Kidney (tissue), 14 donors: Measurements from ENCODE around the gene RAPGEF1. TPM values are rescaled to one million over a fixed set of nuclear protein-coding genes. Genes with fewer than 3 reads are reported as not detected.

Experiments
- DNase-seq, 5 donors: peaks; one replicate each; pipeline ENCODE4 v3.0.0-alpha.2; 2013 to 2020
- FAIRE-seq: peaks from 2 replicates; lab custom pipeline; 2012; peaks lifted over from hg19 to GRCh38; lab: Jason Lieb, UNC
- H3K27ac ChIP-seq, 2 donors: one replicate each; pipeline ENCODE4 v1.7.0; 2013; ENCODE audit warnings: low read depth in 2 of 2, low read length in 2 of 2, inconsistent platforms in 1 of 2
- H3K27me3 ChIP-seq: one replicate; pipeline ENCODE4 v1.7.1; 2013; ENCODE audit warnings: low read length, inconsistent platforms; ENCODE audit not compliant: control insufficient read depth, insufficient read depth
- H3K36me3 ChIP-seq, 3 donors: one replicate each; pipeline versions ENCODE4 v1.7.0 to v1.7.1; 2013; ENCODE audit warnings: low read length in 3 of 3, control low read depth in 1 of 3, inconsistent platforms in 1 of 3; ENCODE audit not compliant: insufficient read depth in 3 of 3, control insufficient read depth in 2 of 3
- H3K4me1 ChIP-seq, 3 donors: one replicate each; pipeline versions ENCODE4 v1.7.0 to v1.7.1; 2013; ENCODE audit warnings: low read length in 3 of 3, inconsistent platforms in 1 of 3, low read depth in 1 of 3; ENCODE audit not compliant: control insufficient read depth in 2 of 3, insufficient read depth in 2 of 3
- H3K4me3 ChIP-seq, 3 donors: one replicate each; pipeline versions ENCODE4 v1.7.0 to v1.8.1; 2013; ENCODE audit warnings: low read length in 3 of 3, control low read depth in 1 of 3, inconsistent platforms in 1 of 3
- H3K9ac ChIP-seq, 3 donors: one replicate each; pipeline versions ENCODE4 v1.7.0 to v1.7.1; 2013; ENCODE audit warnings: low read length in 3 of 3, control low read depth in 1 of 3, inconsistent platforms in 1 of 3
- H3K9me3 ChIP-seq, 3 donors: one replicate each; pipeline versions ENCODE4 v1.7.0 to v1.7.1; 2013; ENCODE audit warnings: low read length in 3 of 3, control low read depth in 1 of 3, inconsistent platforms in 1 of 3; ENCODE audit not compliant: control insufficient read depth in 2 of 3, insufficient read depth in 1 of 3
- CTCF ChIP-seq: IDR thresholded peaks from 3 replicates; pipeline ENCODE4 v1.5.1; 2012; ENCODE audit warnings: mild to moderate bottlenecking, moderate library complexity, borderline replicate concordance; ENCODE audit not compliant: insufficient read depth; ENCODE audit errors: extremely low read depth
- intact Hi-C: fragments of 100-400 bp; cut with DNase I; formaldehyde crosslinking; loops from one replicate; pipeline ENCODE4 v1.11.1; 2022
- polyA plus RNA-seq: library from polyadenylated mRNA; stranded (reverse); fragments of 350-450 nt; fragmentation: Illumina TruSeq; extraction: RNeasy Lipid Tissue Mini Kit (QIAGEN cat#74804); gene quantifications from one replicate; pipeline ENCODE4 v1.2.3, GENCODE V29; 2014; ENCODE audit warnings: low read depth, low replicate concordance; ENCODE audit not compliant: insufficient read depth
- total RNA-seq: library from RNA; stranded (reverse); fragmentation: NEBNext Ultra II Directional; extraction: Animal tissue kit (Norgen Biotek cat#: 25700); gene quantifications from one replicate; pipeline ENCODE4 v1.2.1, GENCODE V29; 2021
- donor health status: control.
- donor health status: control.
- donor health status: control.
- donor health status: control.
- donor health status: control.
- donor health status: DM: yes; HTN: yes; CAD: no.
- donor health status: Normal renal cell carcinoma (clear cell type).

Gene RAPGEF1
- total and polyA plus RNA-seq, 2 donors from 2014 or later: 15.5 to 79.7 TPM

GRCh38 chr9:131738293-131739132 is 1.4 kb downstream of the RAPGEF1 start:
- intact Hi-C loops: loop anchor here (10.0 kb wide), 1 partner anchor 94 kb away; no protein-coding TSS in a partner anchor
- DNase-seq (peak in 2 of 5 donors; percentile 57 to 66), FAIRE-seq (no peak)
- Histone ChIP-seq H3K9ac (peak overlapping the region; percentile 49 to 97 (median 91)), H3K36me3 (no peaks in the 10 kb centered on the region), H3K9me3 (no peaks in the 10 kb centered on the region), H3K4me3 (peak overlapping the region; percentile 68 to 95 (median 83)), H3K4me1 (peaks cover 3 to 44% (median 39%) of the 10 kb centered on the region in 3 donors), H3K27me3 (no peaks in the 10 kb centered on the region), H3K27ac (peak overlapping the region; percentile 82 to 93)
- TF ChIP-seq CTCF: no peak

GRCh38 chr9:131737426-131737825 is 2.5 kb downstream of the RAPGEF1 start:
- TF ChIP-seq CTCF: no peak
- no peaks in the 10 kb centered on the region for H3K9me3 ChIP-seq
- no peak overlapping the region for H3K4me3 ChIP-seq
- no peaks in the 10 kb centered on the region for H3K27me3 ChIP-seq
- no peak for DNase-seq
- no peak for FAIRE-seq
- peaks cover 3 to 46% (median 43%) of the 10 kb centered on the region in 3 donors for H3K4me1 ChIP-seq
- H3K27ac ChIP-seq: peak overlapping the region in 1 of 2 donors; percentile 65
- intact Hi-C loops: loop anchor here (10.0 kb wide), 1 partner anchor 93 kb away; no protein-coding TSS in a partner anchor
- no peaks in the 10 kb centered on the region for H3K36me3 ChIP-seq
- H3K9ac ChIP-seq: peak overlapping the region in 1 of 3 donors; percentile 34

DNA sequence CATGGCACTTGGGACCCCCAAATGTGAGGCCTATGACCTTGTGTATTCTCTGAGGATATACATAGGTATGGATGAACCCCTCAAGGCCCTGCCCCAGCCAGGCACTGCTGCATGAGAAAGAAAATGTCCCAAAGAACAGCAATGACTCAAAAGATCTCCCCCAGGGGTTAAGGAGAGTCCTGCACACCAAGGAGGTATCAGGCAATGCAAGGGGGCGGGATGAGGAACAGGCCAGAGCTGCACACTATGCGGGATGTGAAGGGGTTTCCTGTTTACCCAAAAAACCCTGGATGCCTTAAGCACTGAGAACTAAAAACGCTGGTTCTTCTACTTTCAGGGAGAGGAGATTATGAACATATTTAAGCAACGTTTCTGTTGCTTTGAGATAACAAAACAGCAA is 3.4 kb downstream of the RAPGEF1 start:
- no peaks in the 10 kb centered on the region for H3K27me3 ChIP-seq
- DNase-seq (no peak), FAIRE-seq (no peak)
- H3K36me3 ChIP-seq: no peaks in the 10 kb centered on the region
- H3K27ac ChIP-seq: peak overlapping the region; percentile 44 to 65
- peaks cover 3 to 55% (median 53%) of the 10 kb centered on the region in 3 donors for H3K4me1 ChIP-seq
- no peak overlapping the region for H3K9ac ChIP-seq
- no peak overlapping the region for H3K4me3 ChIP-seq
- no peak for TF ChIP-seq CTCF
- no peaks in the 10 kb centered on the region for H3K9me3 ChIP-seq
- intact Hi-C loops: loop anchor here (10.0 kb wide), 1 partner anchor 92 kb away; no protein-coding TSS in a partner anchor
